ENCODE measurements around the gene LRP1.

The LRP1 gene

DNA sequence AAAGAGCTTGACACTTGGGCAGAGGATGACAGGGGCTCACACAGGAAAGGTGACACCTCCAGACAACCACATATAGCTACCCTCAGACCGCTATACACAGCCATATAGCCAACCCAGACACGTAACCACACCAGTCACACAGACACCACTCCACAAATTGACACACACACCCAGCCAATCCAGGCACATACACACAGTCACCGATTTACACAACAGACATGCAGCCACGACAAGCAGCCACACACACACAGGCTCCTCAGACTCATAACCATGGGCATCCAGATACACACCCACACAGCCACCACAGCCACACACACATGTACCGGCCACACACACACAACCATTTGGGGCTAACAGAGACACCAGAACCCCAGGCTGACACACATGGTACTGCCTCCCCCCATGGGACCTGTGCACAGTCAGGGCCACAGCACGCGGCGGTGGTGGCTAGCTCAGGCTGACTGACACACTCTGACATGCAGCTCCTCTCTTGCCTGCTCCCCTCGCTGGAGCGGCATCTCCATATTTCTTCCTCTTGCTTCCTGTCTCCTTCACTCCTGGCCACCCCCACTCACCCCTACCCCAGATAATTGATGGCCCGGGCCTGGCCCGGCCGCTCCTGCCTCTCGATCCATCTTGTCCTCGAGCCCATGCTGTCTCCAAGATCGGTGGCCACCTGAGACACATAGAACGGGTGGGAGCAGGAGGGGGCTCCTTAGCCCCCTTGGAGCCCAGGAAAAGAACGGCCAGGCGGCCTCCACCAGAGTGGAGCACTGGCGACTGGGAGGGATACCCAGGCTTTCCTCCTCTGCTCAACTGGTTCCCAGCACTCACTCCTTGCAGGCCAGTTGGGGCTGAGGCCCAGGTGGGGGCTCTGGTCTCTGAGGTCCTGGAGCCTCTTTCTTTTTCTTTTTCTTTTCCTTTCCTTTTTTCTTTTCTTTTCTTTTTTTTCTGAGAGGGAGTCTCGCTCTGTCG lies 95.2 kb downstream of the LRP1 start:
- DNase-seq (ENCODE audit: low read depth), result no peak

DNA sequence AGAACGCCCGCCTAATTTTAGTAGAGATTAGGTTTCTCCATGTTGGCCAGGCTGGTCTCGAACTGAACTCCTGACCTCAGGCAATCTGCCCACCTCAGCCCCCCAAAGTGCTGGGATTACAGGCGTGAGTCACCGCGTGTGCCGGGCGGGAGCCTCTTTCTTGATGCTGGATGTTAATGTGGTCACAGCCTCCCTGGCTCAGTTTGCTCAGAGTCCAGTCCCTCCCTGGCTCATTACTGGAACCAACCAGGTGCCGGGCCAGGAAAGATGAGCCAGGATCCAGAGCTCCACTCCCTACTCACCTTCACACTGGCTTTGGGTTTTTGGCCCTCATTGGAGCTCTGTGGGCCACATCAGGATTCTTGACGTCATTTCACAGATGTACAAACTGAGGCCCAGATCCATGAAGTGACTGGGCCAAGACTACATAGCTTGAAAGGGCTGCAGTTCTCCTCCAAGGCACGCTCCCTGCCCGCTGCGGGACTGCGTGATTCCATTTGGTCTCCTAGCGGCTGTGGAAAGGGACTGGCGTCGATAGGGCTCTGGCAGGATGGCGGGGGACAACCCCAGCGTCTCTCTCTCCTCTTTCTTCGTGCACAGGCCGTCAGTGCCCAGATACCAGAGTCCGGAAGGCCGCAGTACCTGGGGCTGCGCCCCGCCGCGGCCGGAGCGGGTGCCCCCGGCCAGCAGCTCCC lies 96.1 kb downstream of the LRP1 start:
- no peak for DNase-seq (ENCODE audit: low read depth)

DNA sequence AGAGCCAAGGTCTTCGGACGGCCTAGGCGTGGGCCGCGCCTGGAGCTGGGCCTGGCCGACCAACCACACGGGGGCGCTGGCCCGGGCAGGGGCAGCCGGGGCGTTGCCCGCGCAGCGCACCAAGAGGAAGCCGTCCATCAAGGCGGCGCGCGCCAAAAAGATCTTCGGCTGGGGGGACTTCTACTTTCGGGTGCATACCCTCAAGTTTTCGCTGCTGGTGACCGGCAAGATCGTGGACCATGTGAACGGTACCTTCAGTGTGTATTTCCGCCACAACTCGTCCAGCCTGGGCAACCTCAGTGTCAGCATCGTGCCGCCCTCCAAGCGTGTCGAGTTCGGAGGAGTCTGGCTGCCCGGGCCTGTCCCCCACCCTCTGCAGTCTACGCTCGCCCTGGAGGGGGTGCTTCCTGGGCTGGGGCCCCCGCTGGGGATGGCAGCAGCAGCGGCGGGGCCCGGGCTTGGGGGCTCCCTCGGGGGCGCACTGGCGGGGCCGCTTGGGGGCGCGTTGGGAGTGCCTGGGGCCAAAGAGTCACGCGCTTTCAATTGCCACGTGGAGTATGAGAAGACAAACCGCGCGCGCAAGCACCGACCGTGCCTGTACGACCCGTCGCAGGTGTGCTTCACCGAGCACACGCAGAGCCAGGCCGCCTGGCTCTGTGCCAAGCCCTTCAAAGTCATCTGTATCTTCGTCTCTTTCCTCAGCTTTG lies 96.8 kb downstream of the LRP1 start:
- DNase-seq (ENCODE audit: low read depth), result no peak

DNA sequence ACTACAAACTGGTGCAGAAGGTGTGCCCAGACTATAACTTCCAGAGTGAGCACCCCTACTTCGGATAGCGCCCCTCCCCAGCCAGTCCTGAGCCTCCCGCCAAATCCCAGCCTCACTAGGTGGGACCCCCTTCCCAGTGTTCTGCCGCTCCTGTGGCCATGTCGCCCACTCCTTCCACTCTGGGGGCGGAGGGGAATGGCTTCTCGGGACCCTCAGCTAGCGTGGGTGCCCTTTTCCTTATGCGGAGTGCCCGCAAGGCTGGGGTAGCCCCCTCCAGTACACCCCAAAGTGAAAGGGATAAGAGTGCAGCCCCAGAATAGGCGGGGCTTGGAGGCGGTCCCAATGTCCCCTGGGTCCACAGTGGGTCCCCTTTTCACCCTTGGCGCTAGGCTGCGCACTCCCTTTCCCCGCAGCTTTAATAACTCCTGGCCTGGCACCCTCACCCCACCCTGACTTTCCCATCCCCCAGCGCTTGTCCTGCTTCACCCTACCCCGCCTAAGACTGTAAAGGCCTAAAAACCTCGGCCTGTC lies 97.5 kb downstream of the LRP1 start:
- no peak for DNase-seq (ENCODE audit: low read depth)

DNA sequence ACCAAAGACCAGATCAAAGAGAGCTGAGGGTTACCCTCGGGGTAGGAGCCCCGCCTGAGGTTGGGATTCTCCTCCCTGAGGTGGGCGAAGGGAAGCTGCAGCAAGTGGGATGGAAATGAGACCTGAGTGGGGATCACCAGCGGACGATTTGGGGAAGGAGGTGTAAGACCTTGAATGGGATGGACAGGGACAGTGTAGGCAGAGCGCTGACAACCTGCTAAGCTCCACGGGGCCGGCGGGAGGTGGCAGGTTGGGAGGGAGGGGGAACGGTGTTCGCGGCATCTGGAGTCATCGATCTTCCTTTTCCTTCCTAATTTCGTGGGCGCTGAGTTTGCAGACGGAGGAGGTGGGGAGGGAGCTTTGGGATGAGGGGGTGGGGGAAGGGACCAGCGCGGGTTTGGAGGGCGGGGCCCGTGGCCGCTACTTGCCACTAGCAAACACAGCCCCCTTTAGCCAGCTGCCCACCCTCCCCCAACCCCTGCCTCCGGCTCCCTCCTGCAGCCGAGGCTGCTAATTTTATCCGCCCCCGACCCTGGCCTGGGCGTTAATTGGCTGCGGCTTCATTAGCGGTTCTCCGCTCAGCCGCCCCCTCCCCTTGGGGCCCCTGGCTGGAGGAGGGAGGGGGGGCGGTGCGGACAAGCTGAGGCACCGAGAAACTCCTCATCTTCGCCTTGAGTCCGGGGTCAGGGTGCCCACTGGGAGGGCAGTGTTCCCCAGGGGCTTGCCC lies 98.5 kb downstream of the LRP1 start:
- no peak for DNase-seq (ENCODE audit: low read depth)

DNA sequence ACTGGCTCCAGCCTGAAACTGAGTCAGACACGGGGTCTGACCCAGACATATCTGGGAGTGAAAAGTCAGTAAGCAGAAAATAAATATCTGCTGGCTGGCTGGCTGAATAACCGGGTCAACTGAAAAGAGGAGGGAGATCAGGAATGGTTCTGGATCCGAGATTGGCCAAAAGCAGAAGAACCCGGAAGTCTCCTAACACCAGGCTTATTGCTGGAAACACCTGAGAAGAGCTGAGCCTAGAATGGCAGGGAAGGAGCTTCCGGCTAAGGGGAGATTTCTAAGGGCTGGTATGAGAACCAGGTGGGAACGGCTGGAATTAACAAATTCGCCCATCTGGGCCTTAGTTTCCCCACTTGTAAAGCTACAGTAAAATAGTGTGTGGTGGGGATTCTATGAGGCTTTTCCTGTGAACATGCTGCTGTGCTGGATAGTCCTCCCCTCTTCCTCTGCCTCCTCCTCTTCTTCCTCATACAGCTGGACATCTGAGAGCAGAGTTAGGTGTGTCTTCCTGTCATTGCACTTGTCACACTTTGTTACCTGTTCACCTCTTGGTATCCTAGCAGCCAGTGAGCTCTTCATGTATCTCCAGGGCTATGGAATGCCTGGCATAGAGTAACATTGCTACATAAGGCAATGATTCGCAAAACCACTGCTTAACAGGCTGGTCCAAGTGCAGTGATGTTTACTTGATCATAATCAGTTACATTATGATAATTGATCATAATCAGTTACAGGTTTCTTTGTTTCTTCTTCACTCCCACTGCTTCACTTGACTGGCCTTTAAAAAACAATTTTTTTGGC lies 99.2 kb downstream of the LRP1 start:
- DNase-seq (ENCODE audit: low read depth), result no peak

DNA sequence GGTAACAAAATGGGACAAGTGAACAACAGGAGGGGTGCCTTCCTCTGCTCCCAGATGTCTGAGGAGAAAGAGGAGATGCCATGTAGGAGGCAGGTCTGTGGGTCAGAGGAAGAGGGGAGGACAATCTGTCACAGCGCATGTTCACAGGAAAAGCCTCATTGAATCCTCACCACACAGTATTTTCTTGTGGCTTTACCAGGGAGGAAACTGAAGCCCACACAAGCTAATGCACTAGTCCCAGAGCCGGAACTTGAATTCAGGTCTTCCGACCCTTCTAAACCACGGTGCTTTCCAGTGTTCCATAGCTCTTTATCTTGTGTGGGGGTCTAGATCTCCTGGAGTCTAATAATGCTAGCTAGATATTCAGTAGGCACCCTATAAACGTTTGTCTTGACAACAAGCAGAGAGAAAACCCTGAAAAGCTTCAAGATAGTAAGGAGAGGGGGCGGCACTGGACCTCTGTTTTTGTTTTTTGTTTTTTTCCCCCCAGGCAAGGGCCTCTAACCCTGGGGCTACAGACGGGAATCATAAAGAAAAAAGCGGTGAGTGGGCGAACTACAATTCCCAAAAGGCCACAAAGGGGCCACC lies 100.9 kb downstream of the LRP1 start:
- DNase-seq (ENCODE audit: low read depth), result no peak

DNA sequence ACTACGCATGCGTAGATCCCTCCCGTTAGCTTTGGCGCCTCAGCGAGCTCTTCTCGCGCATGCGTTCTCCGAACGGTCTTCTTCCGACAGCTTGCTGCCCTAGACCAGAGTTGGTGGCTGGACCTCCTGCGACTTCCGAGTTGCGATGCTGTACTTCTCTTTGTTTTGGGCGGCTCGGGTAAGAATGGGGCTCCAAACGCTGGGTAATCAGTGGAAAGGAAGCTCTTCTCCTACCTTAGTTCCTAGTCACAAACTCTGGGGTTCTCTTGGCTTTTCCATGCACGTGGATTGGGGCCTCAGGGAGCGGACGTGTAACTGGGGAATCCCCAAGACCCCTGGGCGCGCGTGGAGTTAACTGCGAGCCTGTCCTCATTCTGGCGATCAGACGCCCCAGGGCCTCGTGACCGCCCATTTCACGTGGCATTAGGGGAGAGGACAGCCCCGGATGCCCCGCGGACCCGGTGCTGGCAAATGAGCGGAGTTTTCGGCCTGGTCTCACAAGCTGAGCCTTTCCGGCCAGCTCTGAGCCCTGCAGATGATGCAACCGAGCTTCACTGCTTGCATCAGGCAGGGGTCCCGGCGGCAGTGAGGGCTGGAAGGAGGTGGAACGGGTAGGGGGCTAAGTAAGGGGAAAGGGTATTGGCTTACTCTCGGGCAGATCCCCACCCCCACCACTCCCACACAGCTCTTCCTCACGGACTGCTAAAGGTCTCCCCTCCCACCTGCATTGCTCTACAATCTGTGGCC lies 101.5 kb downstream of the LRP1 start, which contains the start of gene SHMT2:
Gene SHMT2 (plus strand): TSS at position 78 of the 747 bp plus-strand sequence. CDS start 68 bp downstream, at position 146.
- peak; percentile 87 for DNase-seq (ENCODE audit: low read depth)

DNA sequence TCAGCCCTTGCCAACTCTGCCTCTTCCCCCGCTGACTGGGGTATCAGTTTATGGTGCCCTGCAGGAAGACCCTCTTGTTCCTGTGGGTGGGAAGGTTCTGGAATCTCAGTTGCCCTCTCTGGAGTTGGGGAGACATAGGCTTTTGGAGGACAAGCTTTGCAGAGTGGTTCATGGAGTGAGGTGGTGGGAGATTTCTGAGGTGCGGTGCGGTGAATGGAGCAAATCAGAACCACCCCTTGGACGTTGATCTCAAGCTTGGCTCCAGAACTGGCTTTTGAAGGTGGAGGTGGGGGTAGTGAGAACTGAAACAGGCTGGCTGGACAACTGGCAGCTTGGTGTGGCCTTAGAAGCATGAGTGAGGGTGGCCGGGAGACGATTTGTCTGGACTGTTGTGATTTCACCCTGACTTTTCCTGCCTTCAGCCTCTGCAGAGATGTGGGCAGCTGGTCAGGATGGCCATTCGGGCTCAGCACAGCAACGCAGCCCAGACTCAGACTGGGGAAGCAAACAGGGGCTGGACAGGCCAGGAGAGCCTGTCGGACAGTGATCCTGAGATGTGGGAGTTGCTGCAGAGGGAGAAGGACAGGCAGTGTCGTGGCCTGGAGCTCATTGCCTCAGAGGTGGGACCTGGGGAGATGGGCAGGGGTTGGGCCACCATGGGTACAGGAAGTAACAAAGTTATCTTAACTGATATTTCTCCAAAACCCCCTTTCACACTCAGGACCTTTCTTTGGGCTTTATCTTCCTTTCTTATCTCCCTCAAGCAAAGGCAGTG lies 102.3 kb downstream of the LRP1 start:
- DNase-seq (ENCODE audit: low read depth), result no peak

DNA sequence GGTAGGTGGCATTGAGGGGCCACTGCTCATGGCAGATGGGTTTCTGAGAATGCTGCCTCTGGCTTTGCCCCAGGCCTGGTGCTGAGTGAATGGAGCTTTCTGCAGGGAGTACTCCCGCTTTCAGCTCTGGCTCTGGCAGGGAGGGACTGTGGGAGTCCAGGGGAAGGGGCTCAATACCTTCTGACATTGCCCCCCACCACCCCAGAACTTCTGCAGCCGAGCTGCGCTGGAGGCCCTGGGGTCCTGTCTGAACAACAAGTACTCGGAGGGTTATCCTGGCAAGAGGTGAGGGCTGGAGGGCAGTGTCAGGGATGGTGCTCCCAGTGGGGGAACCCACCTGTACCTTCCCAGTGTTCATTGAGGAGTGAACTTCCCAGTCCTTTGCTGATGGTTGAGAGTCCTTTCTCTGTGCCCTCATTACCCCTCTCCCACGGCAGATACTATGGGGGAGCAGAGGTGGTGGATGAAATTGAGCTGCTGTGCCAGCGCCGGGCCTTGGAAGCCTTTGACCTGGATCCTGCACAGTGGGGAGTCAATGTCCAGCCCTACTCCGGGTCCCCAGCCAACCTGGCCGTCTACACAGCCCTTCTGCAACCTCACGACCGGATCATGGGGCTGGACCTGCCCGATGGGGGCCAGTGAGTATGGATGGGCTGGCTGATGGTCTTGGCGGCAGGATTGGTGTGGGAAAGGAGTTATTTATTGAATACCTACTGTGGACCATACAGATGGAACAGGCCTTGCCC lies 103.2 kb downstream of the LRP1 start:
- no peak for DNase-seq (ENCODE audit: low read depth)

DNA sequence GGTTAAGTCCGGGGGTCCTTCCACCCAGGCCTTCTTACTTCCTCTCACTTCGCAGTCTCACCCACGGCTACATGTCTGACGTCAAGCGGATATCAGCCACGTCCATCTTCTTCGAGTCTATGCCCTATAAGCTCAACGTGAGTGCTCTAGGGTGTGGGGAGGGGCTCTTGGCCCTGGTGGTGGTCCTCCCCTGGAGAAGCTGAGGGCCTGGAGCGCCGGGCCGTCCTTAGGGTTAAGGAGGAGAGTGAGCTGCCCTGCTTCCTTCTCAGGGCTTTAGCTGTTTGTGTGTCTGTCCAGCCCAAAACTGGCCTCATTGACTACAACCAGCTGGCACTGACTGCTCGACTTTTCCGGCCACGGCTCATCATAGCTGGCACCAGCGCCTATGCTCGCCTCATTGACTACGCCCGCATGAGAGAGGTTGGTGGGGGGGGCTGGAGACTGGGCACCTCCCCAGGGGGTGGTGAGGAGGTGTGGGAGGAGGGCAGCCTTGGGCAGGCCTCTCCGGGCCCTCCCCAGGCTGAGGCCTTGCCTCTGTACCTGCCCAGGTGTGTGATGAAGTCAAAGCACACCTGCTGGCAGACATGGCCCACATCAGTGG lies 104.0 kb downstream of the LRP1 start:
- no peak for DNase-seq (ENCODE audit: low read depth)

DNA sequence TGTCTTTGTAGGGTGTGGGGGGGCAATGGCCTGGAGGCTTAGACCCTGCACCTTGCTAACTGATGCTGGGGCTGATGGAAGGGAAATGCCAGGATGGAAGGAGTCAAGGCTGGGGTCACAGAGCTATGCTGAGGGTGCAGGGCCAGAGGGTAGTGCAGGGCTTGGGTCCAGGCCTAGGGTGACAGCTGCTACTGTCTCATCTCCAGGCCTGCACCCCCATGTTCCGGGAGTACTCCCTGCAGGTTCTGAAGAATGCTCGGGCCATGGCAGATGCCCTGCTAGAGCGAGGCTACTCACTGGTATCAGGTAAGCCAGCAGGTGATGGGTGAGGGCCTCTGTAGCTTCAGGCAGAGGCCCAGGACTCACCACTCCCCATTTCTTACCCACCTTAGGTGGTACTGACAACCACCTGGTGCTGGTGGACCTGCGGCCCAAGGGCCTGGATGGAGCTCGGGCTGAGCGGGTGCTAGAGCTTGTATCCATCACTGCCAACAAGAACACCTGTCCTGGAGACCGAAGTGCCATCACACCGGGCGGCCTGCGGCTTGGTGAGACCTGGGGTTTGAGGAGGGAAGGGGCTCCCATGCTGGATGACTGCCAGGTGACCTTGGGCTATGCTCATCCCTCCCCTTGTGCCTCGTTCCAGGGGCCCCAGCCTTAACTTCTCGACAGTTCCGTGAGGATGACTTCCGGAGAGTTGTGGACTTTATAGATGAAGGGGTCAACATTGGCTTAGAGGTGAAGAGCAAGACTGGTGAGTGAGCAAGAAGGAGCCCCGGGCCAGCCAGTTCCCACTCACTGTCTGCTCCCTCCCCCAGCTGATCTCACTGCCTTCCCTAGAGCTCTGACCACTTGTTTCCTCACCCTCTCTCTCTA lies 105.3 kb downstream of the LRP1 start:
- DNase-seq (ENCODE audit: low read depth), result no peak

DNA sequence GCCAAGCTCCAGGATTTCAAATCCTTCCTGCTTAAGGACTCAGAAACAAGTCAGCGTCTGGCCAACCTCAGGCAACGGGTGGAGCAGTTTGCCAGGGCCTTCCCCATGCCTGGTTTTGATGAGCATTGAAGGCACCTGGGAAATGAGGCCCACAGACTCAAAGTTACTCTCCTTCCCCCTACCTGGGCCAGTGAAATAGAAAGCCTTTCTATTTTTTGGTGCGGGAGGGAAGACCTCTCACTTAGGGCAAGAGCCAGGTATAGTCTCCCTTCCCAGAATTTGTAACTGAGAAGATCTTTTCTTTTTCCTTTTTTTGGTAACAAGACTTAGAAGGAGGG lies 105.9 kb downstream of the LRP1 start:
- DNase-seq (ENCODE audit: low read depth), result no peak

DNA sequence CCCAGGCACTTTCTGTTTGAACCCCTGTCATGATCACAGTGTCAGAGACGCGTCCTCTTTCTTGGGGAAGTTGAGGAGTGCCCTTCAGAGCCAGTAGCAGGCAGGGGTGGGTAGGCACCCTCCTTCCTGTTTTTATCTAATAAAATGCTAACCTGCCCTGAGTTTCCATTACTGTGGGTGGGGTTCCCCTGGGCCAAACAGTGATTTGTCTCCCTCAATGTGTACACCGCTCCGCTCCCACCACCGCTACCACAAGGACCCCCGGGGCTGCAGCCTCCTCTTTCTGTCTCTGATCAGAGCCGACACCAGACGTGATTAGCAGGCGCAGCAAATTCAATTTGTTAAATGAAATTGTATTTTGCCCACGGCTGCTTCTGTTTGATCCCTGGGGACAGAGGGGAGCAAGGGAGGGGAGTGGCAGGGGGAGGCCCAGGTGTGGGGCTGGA lies 106.3 kb downstream of the LRP1 start:
- DNase-seq (ENCODE audit: low read depth), result no peak

DNA sequence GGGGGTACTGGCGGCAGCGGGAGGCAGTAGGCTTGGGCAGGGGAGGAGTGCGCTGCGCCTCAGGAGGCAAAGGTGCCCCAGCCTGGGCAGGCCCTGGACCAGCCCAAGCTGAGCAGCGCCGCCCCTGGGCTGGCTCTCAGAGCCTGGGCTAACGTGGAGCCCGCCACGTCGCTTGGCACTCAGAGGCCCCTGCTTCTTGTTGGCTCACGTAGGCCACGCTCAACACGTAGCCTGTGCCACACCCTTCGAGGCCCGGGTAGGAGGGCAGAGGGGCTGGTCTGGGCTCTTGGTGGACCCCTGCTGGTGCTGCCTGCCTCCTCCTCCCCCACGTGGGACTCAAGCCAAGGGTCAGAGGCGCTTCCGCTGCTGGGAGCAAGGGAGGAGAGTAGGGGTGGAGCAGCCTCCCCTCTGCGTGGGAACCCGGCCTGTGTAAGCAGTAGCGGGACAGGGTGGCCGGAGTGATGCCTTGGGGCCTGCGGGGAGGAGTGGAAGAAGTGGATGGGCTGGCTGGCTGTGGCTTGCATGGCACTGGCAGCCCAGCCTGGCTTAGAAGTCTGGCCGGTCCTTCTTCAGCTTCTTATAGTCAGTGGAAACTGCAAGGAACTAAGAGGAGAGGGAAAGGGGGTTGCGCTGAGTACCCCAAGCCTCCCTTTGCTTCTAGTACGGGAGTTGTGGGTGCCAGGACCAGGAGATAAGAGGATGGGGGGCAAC lies 106.9 kb downstream of the LRP1 start:
- no peak for DNase-seq (ENCODE audit: low read depth)

DNA sequence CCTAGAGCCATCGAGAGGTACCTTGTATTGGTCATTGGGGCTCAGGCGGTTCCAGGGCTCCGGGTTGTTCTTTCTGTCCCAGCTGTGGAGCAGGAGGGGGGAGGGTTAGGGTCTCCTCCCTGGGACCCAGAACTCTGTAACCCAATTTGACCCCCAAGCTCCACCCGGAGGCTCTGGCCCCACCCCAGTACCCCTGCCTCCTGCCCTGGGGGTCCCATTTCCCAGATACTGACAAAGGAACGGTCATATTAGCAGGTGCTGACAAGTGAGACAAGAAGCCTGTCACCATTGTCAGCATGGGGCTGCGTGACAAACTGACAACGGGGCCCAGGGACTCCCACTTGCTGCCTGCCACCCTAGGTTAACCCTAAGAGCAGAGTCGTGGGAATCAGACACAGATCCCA lies 107.4 kb downstream of the LRP1 start:
- no peak for DNase-seq (ENCODE audit: low read depth)

All from GM04504 (cell line).